ENCODE measurements around the gene DLGAP4.

GRCh38 chr20:36307412-36308325, 1.5 kb downstream of the DLGAP4 start:
- TF ChIP-seq SMC3 (IDR thresholded peaks at IDR 0.05; ENCODE audit: low read depth, low read length) (no peak), CTCF (IDR thresholded peaks at IDR 0.05) (no peak), EZH2phosphoT487 (IDR thresholded peaks at IDR 0.05; ENCODE audit: borderline replicate concordance, low read depth) (no peak)

Measured in SK-N-SH (cell line).